Activated CD8-positive, alpha-beta memory T cell treated with anti-CD3 and anti-CD28 coated beads for 36 hours (primary cell): ENCODE results near the gene ESYT2. TPM values are rescaled to one million over a fixed set of nuclear protein-coding genes. Genes with fewer than 3 reads are reported as not detected.

Source experiments
- CTCF ChIA-PET: fragments of 350-600 bp; sonication (Branson Sonifier 250); formaldehyde crosslinking; loops from one replicate; lab custom pipeline; 2021; ENCODE audit warnings: antibody characterized with exemption; lab: Charles Lee
- POLR2A ChIA-PET: fragments of 350-600 bp; sonication (Branson Sonifier 250); formaldehyde crosslinking; loops from one replicate; lab custom pipeline; 2021; ENCODE audit warnings: antibody characterized with exemption; lab: Charles Lee
- total RNA-seq, 2 experiments: library from RNA; stranded (reverse); gene quantifications; one replicate each; pipeline ENCODE4 v1.2.3, GENCODE V29; 2021

The ESYT2 gene
- total RNA-seq, 2 experiments from 2014 or later: 57.3 to 59.1 TPM

GRCh38 chr7:158742065-158742821 lies 87.1 kb downstream of the ESYT2 start:
- CTCF ChIA-PET: no interaction called here
- POLR2A ChIA-PET: no interaction called here

GRCh38 chr7:158741294-158741666 lies 88.0 kb downstream of the ESYT2 start:
- POLR2A ChIA-PET: no interaction called here

DNA sequence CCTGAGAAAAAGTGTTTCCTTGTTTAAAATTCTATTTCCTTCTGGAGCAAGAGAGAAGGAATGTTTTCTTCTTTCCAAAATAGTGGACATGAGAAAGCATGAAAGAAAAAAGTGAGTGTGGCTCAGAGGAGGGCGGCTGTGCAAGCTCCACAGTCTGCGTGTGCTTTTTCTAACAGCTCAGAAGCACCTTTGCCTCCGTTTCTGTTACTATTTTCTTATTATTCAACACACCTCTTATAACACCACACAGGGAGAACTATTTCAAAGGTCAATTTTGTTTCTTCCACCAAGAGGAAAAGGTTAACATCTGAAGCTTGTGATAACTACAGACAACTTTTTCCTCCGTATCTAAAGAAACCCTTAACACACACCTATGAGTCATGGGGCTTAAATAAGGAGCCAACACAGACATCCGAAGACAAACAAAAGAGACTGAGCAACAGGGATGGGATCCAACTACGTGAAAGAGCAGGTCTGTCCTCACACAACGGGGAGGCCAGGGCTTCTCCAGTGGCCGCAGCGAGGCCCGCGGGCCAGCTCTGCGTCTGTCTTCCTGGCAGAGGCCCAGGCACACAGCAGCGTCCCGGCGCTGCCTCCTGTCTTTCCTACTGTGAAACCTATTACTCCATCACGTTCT lies 88.5 kb downstream of the ESYT2 start:
- CTCF ChIA-PET: no interaction called here
- POLR2A ChIA-PET: no interaction called here

More at GRCh38 chr7:158741294-158741666, 88.0 kb downstream of the ESYT2 start:
- CTCF ChIA-PET: no interaction called here

GRCh38 chr7:158740013-158740656 lies 89.2 kb downstream of the ESYT2 start:
- ChIA-PET CTCF (no interaction called here), POLR2A (no interaction called here)

DNA sequence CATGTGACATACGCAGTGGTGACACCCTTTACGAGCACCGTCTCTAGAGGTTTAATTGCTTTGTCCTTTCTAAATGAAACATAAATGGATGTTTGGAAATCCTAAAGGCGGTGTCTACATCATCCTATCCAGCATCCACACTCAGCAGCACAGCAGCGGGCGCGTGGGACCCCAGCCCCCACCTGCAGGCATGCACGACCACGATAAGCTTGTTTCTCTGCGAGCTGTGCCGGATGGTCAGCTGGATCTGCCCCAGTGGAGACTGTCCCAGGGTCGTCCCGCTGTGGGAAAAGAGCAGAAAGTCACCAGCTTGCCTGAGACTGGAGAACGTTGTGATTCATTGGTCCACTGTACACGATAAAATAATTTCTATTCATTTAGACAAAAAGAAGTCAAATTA lies 90.5 kb downstream of the ESYT2 start:
- ChIA-PET POLR2A (no interaction called here), CTCF (no interaction called here)

DNA sequence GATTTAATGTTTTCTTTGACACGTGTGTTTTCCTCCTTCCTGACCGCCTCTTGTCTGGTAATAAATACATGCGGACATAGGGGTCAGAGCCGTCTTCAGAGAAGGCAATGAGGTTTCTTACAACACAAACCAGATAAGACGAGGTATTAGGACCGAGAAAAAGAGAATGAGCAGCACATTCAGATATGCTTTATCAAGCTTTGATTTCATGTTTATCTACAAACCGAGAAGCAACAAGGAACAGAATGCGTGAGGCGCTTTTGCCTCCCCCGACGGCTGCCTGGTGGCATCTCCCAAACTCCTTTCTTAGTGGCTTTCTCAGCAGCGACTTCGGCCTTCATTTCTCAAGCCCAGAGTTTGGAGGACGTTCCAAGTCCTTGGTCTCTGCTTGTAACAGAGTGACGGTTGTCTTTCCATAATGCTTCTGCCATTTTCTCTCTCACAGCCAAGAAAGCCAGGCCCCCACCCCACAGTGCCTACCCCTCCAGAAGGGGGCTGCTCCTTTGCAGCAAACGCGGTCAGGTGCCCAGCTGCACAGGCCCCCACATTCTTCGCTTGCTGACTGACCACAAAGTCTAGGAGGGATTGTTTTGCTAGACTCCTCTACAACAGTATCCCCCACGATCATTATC lies 92.1 kb downstream of the ESYT2 start:
- POLR2A ChIA-PET: no interaction called here
- CTCF ChIA-PET: interaction anchor here (1.2 kb wide), 1 partner anchor 25 kb away, joined by 3 read pairs; no protein-coding TSS in a partner anchor

DNA sequence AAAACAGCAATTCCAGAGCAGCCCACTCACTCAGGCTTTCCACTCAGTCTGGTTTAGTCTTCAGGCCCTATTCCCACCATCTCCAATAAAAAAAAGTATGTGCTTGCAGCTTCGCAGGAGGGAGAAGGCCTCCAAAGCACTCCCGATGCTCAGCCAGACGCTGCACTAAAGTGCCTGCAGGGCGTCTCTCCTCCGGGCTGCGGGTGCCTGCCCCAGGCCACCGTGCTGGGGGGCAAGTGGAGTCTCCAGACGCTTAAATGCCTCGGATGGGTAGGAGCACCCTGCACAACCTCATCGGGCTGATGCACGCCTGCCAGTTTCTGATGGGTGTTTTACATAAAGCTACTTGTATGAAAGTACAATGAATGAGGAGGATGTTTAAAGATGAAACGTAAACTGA lies 93.4 kb downstream of the ESYT2 start:
- ChIA-PET CTCF (no interaction called here), POLR2A (no interaction called here)

GRCh38 chr7:158734861-158735260 lies 94.4 kb downstream of the ESYT2 start:
- POLR2A ChIA-PET: no interaction called here
- CTCF ChIA-PET: no interaction called here

GRCh38 chr7:158733775-158734494 lies 95.4 kb downstream of the ESYT2 start:
- ChIA-PET POLR2A (interaction anchor here (1.5 kb wide), 1 partner anchor 29 kb away, joined by 3 read pairs; the partner anchor contains the start of gene NCAPG2), CTCF (interaction anchor here (1.1 to 1.4 kb wide), 2 partner anchors 29 to 82 kb away, joined by 3 to 5 read pairs; partner anchors contain the start of gene NCAPG2)

DNA sequence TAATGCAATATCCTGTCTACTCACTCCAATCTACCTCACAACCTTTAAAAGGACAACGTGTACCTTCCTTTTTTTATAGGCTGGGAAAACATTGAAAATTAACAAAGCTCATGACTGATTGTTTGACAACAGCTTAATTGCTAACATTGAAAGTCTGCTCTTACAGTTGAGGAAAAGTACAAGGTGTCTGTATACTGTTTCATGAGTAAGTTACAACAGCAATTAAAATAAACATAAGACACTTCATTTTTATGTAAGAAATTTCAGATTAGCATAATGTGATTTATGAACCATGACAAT lies 96.1 kb downstream of the ESYT2 start:
- ChIA-PET POLR2A (interaction anchor here (1.5 kb wide), 1 partner anchor 28 kb away, joined by 3 read pairs; the partner anchor contains the start of gene NCAPG2), CTCF (interaction anchor here (1.4 kb wide), 1 partner anchor 28 kb away, joined by 5 read pairs; the partner anchor contains the start of gene NCAPG2)

- POLR2A ChIA-PET: interaction anchor here (1.5 kb wide), 1 partner anchor 28 kb away, joined by 3 read pairs; the partner anchor contains the start of gene NCAPG2
- CTCF ChIA-PET: interaction anchor here (1.4 kb wide), 1 partner anchor 28 kb away, joined by 5 read pairs; the partner anchor contains the start of gene NCAPG2
These were observed 96.7 kb downstream of the ESYT2 start for GRCh38 chr7:158732494-158733219.

- ChIA-PET CTCF (no interaction called here), POLR2A (no interaction called here)
These were observed 97.5 kb downstream of the ESYT2 start for GRCh38 chr7:158731761-158732160.

DNA sequence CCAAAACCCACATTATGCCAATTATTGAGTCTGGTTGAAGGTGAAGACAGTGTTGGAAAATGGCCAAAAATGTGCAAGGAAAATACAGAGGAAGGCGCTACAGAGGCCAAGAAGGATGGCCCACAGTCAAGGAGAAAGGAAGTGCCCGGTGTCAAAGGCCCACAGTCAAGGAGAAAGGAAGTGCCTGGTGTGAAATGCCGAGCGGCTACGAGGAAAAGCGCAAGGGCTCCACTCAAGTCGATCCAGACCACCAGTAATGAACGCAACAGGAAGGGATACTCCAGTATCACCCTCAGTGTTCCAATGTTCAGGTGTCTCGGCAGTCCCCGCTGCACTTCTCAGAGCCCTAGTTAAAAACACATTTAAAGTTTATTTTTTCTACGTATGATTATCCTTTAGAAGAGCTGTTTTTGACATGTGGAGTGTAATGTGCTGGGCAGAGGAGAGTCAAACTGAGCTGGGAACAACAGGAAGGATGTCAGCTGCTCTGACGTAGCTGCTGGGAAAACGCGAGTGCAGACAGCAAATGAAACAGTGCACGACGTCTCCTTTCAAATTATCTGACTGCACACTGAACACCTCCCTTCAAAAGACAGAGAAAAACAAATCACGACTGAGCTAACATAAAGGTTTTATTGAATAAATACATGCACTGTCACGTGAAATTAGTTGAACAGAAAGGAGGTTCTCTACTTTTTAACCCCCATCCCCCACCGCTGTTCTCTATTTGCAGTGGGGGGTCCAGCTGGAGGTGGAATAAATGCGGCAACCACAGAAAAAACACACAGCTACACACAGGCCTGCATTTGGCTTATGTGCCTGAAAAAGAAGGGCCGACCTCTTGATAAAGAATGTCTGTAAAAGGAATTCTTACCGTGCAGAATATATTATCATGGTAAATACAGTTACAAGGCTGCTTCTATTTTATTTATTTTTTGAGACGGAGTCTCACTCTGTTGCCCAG lies 98.6 kb downstream of the ESYT2 start:
- POLR2A ChIA-PET: no interaction called here
- CTCF ChIA-PET: no interaction called here

- CTCF ChIA-PET: no interaction called here
These were observed 99.5 kb downstream of the ESYT2 start for GRCh38 chr7:158729646-158730382.

GRCh38 chr7:158728911-158729645 lies 100.2 kb downstream of the ESYT2 start:
- ChIA-PET CTCF (no interaction called here), POLR2A (no interaction called here)

More at GRCh38 chr7:158729646-158730382, 99.5 kb downstream of the ESYT2 start:
- POLR2A ChIA-PET: no interaction called here

DNA sequence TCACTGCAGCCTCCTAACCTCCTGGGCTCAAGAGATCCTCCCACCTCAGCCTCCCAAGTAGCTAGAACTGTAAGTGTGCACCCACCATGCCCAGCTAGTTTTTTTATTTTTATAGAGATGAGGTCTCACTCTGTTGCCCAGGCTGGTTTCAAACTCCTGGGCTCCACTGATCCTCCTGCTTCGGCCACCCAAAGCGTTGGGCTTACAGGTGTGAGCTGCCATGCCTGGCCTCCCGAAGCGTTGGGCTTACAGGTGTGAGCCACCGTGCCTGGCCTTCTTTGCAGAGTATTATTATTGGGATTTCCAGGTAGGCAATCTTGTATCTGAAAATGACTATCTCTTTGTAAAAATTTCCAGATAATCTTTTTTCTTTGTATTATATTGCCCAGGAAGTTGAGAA lies 101.6 kb downstream of the ESYT2 start:
- CTCF ChIA-PET: no interaction called here
- POLR2A ChIA-PET: no interaction called here
